SIG-M5 (cell line): ENCODE results near the gene WFS1.

Experiments used
- DNase-seq: peaks from one replicate; lab custom pipeline; 2025; lab: John Stamatoyannopoulos, UW

The WFS1 gene

GRCh38 chr4:6269616-6270511, at the start of gene WFS1:
Gene WFS1 (plus strand): TSS chr4:6269850. CDS start chr4:6277456, 7,606 bp downstream.
- DNase-seq: peak; percentile 4

- no peak for DNase-seq
Observed at GRCh38 chr4:6221301-6221850, 48.3 kb upstream of the WFS1 start.

GRCh38 chr4:6221851-6222760, 47.5 kb upstream of the WFS1 start:
- no peak for DNase-seq

GRCh38 chr4:6222761-6223292, 46.8 kb upstream of the WFS1 start:
- no peak for DNase-seq

GRCh38 chr4:6224735-6225134, 44.9 kb upstream of the WFS1 start:
- DNase-seq: no peak

GRCh38 chr4:6225469-6225868, 44.2 kb upstream of the WFS1 start:
- no peak for DNase-seq

- DNase-seq: no peak
Observed at GRCh38 chr4:6226506-6226905, 43.1 kb upstream of the WFS1 start.

GRCh38 chr4:6227412-6228157, 42.1 kb upstream of the WFS1 start:
- no peak for DNase-seq

GRCh38 chr4:6228158-6229067, 41.2 kb upstream of the WFS1 start:
- no peak for DNase-seq

GRCh38 chr4:6229095-6229494, 40.6 kb upstream of the WFS1 start:
- DNase-seq: no peak

- DNase-seq: no peak
Observed at GRCh38 chr4:6229671-6230501, 39.8 kb upstream of the WFS1 start.

GRCh38 chr4:6230502-6230785, 39.2 kb upstream of the WFS1 start:
- DNase-seq: no peak

GRCh38 chr4:6230827-6231662, 38.6 kb upstream of the WFS1 start:
- DNase-seq: no peak

- DNase-seq: no peak
Observed at GRCh38 chr4:6231663-6232165, 37.9 kb upstream of the WFS1 start.

- no peak for DNase-seq
Observed at GRCh38 chr4:6232836-6233785, 36.5 kb upstream of the WFS1 start.

- no peak for DNase-seq
Observed at GRCh38 chr4:6233929-6234328, 35.7 kb upstream of the WFS1 start.

- no peak for DNase-seq
Observed at GRCh38 chr4:6235012-6235411, 34.6 kb upstream of the WFS1 start.
